GM12873 (cell line): ENCODE data around the gene SOWAHC.
A peak's percentile ranks its signal among the peaks of the same experiment; 100 is the strongest.

Experiments used
- TF ChIP-seq, protein P1 (sequence below): IDR thresholded peaks from 2 replicates; pipeline ENCODE4 v1.5.1; 2012; ENCODE audit warnings: low read depth, mild to moderate bottlenecking, moderate library complexity, low read length, control low read depth; ENCODE audit not compliant: insufficient read depth; ENCODE audit errors: missing control alignments

The SOWAHC gene, protein sequence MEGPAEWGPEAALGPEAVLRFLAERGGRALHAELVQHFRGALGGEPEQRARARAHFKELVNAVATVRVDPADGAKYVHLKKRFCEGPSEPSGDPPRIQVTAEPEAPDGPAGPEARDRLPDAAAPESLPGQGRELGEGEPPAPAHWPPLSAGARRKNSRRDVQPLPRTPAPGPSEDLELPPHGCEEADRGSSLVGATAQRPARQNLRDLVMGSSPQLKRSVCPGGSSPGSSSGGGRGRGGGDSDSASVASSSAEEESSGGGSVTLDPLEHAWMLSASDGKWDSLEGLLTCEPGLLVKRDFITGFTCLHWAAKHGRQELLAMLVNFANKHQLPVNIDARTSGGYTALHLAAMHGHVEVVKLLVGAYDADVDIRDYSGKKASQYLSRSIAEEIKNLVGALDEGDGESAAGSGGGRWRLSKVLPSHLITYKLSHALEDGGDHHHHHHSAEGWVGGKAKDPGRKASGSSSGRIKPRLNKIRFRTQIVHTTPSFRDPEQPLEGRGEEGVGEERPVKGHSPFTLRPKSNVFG

DNA sequence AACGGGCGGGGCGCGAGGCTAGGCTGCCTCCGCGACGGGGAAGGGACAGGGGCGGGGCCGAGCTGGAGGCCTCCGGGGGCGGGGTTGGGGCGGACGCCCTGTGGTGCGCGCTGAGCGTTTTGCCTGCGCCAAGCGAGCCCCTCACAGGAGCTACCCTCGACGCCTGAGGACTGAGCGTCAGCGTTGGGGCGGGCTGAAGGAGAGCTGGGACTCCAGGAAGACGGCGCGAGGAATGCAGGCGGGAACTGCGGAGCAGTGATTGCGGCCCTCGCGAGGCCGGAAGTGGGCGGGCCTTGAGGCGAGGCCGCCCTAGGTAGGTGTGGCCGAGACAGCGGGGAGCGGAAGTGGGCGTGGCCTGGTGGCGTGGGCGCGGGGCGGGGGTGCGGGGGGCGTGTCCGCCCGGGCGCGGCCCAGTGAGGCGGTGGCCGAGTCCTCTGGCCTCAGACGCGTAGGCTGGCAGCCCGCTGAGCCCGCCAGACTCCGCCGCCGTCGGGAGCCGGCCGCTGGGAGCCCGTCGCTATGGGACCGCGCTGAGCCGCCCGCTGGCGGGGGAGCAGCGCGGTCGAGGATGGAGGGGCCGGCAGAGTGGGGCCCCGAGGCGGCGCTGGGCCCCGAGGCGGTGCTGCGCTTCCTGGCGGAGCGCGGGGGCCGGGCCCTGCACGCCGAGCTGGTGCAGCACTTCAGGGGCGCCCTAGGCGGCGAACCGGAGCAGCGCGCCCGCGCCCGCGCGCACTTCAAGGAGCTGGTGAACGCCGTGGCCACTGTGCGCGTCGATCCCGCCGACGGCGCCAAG is at the start of gene SOWAHC, which contains the start of gene SEPTIN10:
SOWAHC (plus strand) TSS at position 443 of the 793 bp plus-strand sequence; CDS start at position 569, 126 bp downstream.
SEPTIN10 (minus strand) TSS at position 45 of the 793 bp plus-strand sequence. CDS start 139 bp downstream, outside the sequence.
- TF ChIP-seq, protein P1, sequence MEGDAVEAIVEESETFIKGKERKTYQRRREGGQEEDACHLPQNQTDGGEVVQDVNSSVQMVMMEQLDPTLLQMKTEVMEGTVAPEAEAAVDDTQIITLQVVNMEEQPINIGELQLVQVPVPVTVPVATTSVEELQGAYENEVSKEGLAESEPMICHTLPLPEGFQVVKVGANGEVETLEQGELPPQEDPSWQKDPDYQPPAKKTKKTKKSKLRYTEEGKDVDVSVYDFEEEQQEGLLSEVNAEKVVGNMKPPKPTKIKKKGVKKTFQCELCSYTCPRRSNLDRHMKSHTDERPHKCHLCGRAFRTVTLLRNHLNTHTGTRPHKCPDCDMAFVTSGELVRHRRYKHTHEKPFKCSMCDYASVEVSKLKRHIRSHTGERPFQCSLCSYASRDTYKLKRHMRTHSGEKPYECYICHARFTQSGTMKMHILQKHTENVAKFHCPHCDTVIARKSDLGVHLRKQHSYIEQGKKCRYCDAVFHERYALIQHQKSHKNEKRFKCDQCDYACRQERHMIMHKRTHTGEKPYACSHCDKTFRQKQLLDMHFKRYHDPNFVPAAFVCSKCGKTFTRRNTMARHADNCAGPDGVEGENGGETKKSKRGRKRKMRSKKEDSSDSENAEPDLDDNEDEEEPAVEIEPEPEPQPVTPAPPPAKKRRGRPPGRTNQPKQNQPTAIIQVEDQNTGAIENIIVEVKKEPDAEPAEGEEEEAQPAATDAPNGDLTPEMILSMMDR: no peak

DNA sequence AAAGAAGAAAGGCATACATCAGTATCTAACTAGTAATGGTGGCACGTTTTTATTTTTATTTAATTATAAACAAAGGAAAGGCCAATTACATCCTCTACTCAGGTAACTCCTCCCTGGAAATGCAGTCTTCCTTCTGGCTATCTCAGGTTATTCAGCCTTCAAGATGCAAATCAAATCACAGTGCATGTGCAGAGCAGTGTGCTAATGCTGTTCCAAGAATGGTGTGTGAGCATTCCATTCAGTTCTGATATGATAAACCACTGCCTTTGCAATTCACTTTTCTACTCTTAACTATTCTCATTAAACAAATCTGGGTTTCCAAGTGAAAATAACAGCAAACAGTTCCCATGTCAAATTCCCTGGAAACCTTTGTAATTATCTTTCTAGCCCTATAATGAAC is 38.8 kb upstream of the SOWAHC start:
- TF ChIP-seq, protein P1: no peak

DNA sequence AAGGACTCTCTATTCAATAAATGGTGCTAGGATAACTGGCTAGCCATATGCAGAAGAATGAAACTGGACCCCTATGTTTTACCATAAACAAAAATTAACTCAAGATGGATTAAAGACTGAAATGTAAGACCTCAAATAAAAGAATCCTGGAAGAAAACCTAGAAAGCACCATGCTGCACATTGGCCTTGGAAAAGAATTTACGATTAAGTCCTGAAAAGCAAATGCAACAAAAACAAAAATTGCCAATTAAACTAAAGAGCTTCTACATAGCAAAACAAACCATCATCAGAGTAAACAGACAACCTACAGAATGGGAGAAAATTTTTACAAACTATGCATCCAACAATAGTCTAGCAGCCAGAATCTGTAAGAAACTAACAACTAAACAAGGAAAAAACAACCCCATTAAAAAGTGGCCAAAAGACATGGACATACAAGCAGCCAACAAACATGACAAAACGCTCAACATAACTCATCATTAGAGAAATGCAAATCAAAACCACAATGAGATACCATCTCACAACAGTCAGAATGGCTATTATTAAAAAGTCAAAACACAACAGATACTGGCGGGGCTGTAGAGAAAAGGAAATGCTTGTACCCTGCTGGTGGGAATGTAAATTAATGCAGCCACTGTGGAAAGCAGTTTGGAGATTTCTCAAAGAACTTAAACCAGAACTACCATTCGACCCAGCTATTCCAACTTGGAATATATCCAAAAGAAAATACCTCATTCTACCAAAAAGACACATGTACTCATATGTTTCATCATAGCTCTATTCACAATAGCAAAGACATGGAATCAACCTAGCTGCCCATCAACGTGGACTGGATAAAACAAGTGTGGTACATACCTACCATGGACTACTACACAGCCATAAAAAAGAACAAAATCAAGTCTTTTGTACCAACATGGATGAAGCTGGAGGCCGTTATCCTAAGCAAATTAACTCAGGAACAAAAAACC is 31.0 kb upstream of the SOWAHC start:
- TF ChIP-seq, protein P1: peak; percentile 31

DNA sequence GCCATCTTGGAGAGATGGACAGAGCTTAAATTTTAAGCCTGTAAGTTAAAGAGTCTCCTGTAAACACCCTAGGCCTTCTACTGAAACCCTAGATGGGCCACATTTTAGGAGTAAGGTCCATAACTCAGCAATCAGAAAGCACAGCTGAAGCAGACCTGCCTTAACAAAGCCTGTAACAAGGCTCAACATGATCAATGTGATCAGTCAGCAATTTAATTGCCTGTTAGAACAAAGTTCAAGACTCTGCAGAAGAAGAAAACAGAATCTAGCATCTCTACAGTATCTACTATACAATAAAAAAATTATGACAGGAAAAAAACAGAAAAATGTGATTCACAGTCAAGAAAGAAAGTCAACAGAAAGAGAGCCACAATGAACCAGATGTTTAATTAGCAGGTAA is 27.5 kb upstream of the SOWAHC start:
- TF ChIP-seq, protein P1: no peak

DNA sequence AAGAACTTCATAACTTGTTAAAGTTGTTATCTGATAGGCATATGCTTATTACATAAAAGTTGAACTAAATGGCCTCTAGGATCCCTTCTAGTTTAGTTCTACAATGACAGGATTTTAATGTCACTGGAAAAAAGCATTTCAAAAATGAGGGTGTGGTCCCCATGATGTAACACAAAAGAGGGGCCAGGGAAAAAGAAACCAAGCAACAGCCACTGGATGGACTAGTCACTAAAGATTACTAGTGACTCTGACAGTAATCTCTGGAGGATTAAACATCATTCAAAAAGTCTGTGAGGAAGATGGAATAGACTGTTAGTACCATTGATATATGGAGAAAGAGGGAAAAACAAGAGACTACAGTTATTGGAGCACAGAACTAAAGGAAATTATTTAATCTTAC is 23.0 kb upstream of the SOWAHC start:
- TF ChIP-seq, protein P1: no peak

DNA sequence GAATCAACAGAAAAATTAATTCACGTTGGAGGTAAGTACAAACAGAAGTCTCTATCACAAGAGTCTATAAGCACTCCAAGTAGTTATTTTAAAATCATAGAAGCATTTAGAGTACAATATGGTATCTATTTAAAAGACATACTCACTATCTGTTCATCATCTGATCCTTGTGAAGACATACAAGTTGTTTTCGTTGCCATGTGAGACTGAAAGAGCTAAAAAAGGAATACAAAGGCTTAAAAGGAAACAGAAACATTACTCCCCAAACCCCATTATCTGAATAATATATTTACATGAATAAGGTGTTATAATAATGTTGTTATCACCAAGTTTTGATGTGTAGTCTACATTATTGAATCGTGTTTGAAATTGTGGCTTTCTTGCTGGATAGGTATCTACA is 21.3 kb upstream of the SOWAHC start:
- TF ChIP-seq, protein P1: no peak
